Fibroblast of villous mesenchyme (primary cell): Measurements from ENCODE around the gene PHGDH. TPM values are rescaled to one million over a fixed set of nuclear protein-coding genes. Genes with fewer than 3 reads are reported as not detected.
A peak's percentile ranks its signal among the peaks of the same experiment; 100 is the strongest.

Experiments
- DNase-seq: peaks from one replicate; pipeline ENCODE4 v3.0.0-alpha.2; 2010; ENCODE audit warnings: low read depth
- H3K4me3 ChIP-seq: 2 replicates; pipeline ENCODE4 v1.5.1; 2011; ENCODE audit warnings: low read depth, mild to moderate bottlenecking, low read length
- total RNA-seq: library from RNA; depleted of rRNA; stranded (reverse); fragments of >200 nt; gene quantifications from 2 replicates; pipeline ENCODE4 v1.2.3, GENCODE V29; 2012
- TF ChIP-seq, protein P1 (sequence below): IDR thresholded peaks from 2 replicates; pipeline ENCODE4 v1.5.1; 2012; ENCODE audit warnings: low read depth, mild to moderate bottlenecking, low read length; ENCODE audit not compliant: insufficient read depth

Gene PHGDH
- 80.7 and 184 TPM in 2 replicates for total RNA-seq

DNA sequence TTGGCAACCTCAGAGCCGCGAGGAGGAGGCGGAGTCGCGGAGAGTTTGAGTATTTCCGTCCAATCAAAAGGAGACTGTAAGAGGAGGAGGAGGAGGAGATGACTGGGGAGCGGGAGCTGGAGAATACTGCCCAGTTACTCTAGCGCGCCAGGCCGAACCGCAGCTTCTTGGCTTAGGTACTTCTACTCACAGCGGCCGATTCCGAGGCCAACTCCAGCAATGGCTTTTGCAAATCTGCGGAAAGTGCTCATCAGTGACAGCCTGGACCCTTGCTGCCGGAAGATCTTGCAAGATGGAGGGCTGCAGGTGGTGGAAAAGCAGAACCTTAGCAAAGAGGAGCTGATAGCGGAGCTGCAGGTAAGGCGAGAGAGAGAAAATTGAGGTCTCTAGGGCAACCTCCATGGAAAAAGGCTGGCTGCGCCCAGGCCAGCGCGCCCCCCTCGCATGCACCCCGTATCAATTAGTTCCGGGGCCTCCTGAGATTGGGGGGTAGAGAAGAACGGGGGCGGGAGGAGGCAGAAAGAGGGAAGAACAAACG, at the start of gene PHGDH:
TSS of gene PHGDH (plus strand) at position 131 of the 538 bp plus-strand sequence. CDS start at position 220, 89 bp downstream.
- H3K4me3 ChIP-seq = peak within 1 kb of the TSS; percentile 93
- TF ChIP-seq, protein P1, sequence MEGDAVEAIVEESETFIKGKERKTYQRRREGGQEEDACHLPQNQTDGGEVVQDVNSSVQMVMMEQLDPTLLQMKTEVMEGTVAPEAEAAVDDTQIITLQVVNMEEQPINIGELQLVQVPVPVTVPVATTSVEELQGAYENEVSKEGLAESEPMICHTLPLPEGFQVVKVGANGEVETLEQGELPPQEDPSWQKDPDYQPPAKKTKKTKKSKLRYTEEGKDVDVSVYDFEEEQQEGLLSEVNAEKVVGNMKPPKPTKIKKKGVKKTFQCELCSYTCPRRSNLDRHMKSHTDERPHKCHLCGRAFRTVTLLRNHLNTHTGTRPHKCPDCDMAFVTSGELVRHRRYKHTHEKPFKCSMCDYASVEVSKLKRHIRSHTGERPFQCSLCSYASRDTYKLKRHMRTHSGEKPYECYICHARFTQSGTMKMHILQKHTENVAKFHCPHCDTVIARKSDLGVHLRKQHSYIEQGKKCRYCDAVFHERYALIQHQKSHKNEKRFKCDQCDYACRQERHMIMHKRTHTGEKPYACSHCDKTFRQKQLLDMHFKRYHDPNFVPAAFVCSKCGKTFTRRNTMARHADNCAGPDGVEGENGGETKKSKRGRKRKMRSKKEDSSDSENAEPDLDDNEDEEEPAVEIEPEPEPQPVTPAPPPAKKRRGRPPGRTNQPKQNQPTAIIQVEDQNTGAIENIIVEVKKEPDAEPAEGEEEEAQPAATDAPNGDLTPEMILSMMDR = no peak
- DNase-seq = peak; percentile 91

DNA sequence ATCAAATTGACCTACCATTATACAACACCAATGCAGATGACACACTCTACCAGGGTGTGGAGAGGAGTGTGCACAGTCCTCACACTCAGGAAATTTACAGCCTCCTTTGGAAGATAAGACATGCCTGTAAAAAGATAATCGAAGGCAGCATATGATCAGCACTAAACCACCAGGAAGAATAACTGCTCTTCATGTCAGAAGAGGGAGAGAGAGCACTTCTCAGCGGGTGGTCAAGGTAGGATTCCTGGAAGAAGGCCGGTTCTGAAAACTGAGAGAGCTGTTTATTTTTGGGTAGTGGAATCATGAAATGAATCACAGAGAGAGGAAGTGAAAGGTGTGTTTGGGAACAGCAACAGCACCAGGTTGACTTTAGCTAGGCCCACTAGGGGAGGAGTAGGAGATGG, 49.7 kb upstream of the PHGDH start:
- no peak for DNase-seq
- TF ChIP-seq, protein P1 = no peak
- no peak overlapping the region for H3K4me3 ChIP-seq

DNA sequence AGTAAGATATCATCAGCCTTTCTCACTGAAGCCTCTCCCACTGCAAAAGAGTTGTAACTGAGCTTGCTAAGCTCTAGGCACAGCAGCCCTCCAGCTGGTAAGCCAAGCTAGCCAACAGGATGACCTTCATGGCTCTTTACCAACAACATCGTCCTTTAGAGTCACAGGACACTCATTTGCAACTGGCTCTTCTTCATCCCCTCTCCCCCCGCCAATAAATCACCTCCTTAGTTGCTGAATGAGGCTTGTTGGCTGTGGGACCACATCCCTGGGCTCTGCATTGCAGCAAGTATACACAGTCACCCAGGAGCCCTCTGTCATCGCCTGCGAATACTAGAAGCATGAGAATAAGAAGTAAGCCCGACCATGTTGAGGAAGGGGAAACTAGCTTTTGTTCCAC, 47.7 kb upstream of the PHGDH start:
- TF ChIP-seq, protein P1 = no peak
- no peak for DNase-seq
- no peak overlapping the region for H3K4me3 ChIP-seq

DNA sequence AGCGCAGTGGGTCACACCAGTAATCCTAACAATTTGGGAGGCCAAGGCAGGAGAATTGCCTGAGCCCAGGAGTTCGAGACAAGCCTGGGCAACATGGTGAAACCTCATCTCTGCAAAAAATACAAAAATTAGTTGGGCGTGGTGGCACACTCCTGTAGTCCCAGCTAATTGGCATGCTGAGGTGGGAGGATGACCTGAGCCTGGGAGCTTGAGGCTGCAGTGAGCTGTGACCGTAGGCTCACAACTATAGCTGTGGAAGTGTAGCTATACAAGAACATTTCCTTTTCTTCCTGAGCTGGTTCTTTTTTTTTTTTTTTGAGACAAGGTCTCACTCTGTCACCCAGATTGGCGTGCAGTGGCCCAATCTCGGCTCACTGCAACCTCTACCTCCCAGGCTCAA, 44.6 kb upstream of the PHGDH start:
- TF ChIP-seq, protein P1 = no peak
- DNase-seq = no peak
- H3K4me3 ChIP-seq = no peak overlapping the region

DNA sequence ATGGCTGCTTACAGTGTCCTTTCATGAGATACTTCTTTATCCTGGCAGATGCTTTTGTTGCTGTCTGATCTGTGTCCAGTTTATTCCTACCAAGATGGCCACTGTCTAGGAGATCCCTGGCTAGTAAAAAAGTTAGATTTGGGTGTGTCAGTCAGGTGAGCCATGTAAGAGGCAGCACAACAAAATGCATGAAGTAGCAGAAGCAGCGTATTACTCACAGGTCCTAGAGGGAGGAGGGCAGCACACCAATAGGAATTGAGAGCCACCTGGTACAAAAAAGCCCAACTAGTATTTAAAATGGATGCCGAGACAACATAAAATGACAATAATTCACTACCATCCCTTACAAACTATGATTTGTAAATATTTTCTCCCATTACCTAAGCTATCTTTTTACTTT, 40.8 kb upstream of the PHGDH start:
- DNase-seq = no peak
- TF ChIP-seq, protein P1 = no peak
- H3K4me3 ChIP-seq = no peak overlapping the region

DNA sequence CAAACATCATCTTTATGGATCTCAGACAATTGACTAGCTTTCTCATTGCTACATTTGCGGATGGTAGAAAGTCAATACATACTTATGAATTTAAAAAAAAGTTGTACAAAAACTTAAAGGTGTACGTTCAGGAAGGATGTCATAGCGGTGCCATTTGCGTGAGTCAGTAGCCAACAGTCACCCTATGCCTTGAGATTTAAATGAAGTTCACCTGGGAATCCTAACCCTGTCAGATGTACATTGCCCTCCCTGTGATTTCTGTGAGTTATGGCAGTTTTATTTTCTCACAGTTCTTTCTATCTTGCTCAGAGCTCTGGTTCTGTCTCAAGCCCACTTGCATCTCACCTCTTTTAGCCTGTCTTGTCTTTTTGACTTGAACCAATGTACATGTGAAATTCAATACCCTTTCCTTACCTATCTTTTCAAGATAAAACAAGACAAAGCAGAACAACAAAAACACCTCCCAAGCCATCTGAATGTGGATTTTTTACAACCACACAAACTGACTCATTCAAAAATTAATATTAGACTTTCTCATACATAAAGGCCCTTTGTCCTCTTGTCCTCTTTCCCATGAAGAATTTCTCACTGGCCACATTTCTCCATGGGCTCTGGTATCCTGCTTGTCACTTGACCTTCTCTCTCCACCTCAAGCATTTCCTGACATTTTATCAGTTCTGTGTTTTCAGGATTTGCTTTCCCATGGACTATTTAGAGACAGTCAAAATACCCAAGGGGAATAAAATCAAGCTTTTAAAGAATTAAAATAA, 38.4 kb upstream of the PHGDH start:
- TF ChIP-seq, protein P1 = no peak
- peak; percentile 19 for DNase-seq
- no peak overlapping the region for H3K4me3 ChIP-seq
